Trophoblast cell (in vitro differentiated cells and primary cell): ENCODE results near the gene GNPAT.

Source experiments
- DNase-seq, 2 donors: peaks; one replicate each; pipeline ENCODE4 v3.0.0-alpha.2; 2016
- H2AFZ ChIP-seq: 2 replicates; pipeline ENCODE4 v1.6.1; 2013; ENCODE audit warnings: low read length, moderate library complexity, mild to moderate bottlenecking; ENCODE audit not compliant: insufficient read depth, poor library complexity
- H2AK5ac ChIP-seq: 2 replicates; pipeline ENCODE4 v1.6.1; 2013; ENCODE audit warnings: mild to moderate bottlenecking, low read length
- H2BK120ac ChIP-seq: 2 replicates; pipeline ENCODE4 v1.6.1; 2013; ENCODE audit warnings: low read length, mild to moderate bottlenecking, moderate library complexity; ENCODE audit not compliant: insufficient read depth, poor library complexity
- H2BK12ac ChIP-seq: 2 replicates; pipeline ENCODE4 v1.6.1; 2013; ENCODE audit warnings: mild to moderate bottlenecking, low read length, moderate library complexity
- H2BK5ac ChIP-seq: 2 replicates; pipeline ENCODE4 v1.6.1; 2013; ENCODE audit warnings: low read length, low read depth, moderate library complexity, mild to moderate bottlenecking; ENCODE audit not compliant: poor library complexity
- H3K14ac ChIP-seq: 2 replicates; pipeline ENCODE4 v1.6.1; 2013; ENCODE audit warnings: mild to moderate bottlenecking, low read length
- H3K18ac ChIP-seq: 2 replicates; pipeline ENCODE4 v1.6.1; 2013; ENCODE audit warnings: mild to moderate bottlenecking, low read length
- H3K23ac ChIP-seq: 2 replicates; pipeline ENCODE4 v1.6.1; 2013; ENCODE audit warnings: low read length
- H3K27ac ChIP-seq: 2 replicates; pipeline ENCODE4 v1.5.1; 2013; ENCODE audit warnings: low read depth, mild to moderate bottlenecking, inconsistent platforms, low read length, moderate library complexity
- H3K27me3 ChIP-seq: 2 replicates; pipeline ENCODE4 v1.6.1; 2013; ENCODE audit warnings: inconsistent platforms, mild to moderate bottlenecking, low read length, moderate library complexity; ENCODE audit not compliant: insufficient read depth
- H3K36me3 ChIP-seq, 2 experiments: 1 replicate in 1 of 2; 2 replicates in 1 of 2; pipeline ENCODE4 v1.6.1; 2013; ENCODE audit warnings: low read length in 2 of 2, mild to moderate bottlenecking in 2 of 2, moderate library complexity in 1 of 2; ENCODE audit not compliant: insufficient read depth in 2 of 2, control insufficient read depth in 1 of 2
- H3K4ac ChIP-seq: 2 replicates; pipeline ENCODE4 v1.6.1; 2013; ENCODE audit warnings: low read depth, mild to moderate bottlenecking, low read length, moderate library complexity
- H3K4me1 ChIP-seq, 2 experiments: 1 replicate in 1 of 2; 2 replicates in 1 of 2; pipeline ENCODE4 v1.6.1; 2013; ENCODE audit warnings: low read length in 2 of 2, mild to moderate bottlenecking in 2 of 2, moderate library complexity in 1 of 2; ENCODE audit not compliant: insufficient read depth in 2 of 2, control insufficient read depth in 1 of 2
- H3K4me2 ChIP-seq: 2 replicates; pipeline ENCODE4 v1.6.1; 2013; ENCODE audit warnings: inconsistent platforms, mild to moderate bottlenecking, low read length, moderate library complexity
- H3K4me3 ChIP-seq: 2 replicates; pipeline ENCODE4 v1.5.1; 2013; ENCODE audit warnings: mild to moderate bottlenecking, low read depth, low read length, inconsistent platforms
- H3K79me1 ChIP-seq: one replicate; pipeline ENCODE4 v1.6.1; 2013; ENCODE audit warnings: low read length
- H3K79me2 ChIP-seq: 2 replicates; pipeline ENCODE4 v1.6.1; 2013; ENCODE audit warnings: low read length, mild to moderate bottlenecking; ENCODE audit not compliant: control insufficient read depth, insufficient read depth, poor library complexity
- H3K9ac ChIP-seq: 2 replicates; pipeline ENCODE4 v1.6.1; 2013; ENCODE audit warnings: mild to moderate bottlenecking, low read length
- H3K9me3 ChIP-seq: 2 replicates; pipeline ENCODE4 v1.6.1; 2013; ENCODE audit warnings: low read depth, mild to moderate bottlenecking, control low read depth, inconsistent platforms, low read length; ENCODE audit not compliant: insufficient read depth
- H4K12ac ChIP-seq: 2 replicates; pipeline ENCODE4 v1.6.1; 2013; ENCODE audit warnings: low read depth, mild to moderate bottlenecking, low read length, moderate library complexity
- H4K8ac ChIP-seq: 2 replicates; pipeline ENCODE4 v1.6.1; 2013; ENCODE audit warnings: low read depth, mild to moderate bottlenecking, low read length, moderate library complexity
- H4K91ac ChIP-seq: one replicate; pipeline ENCODE4 v1.6.1; 2013; ENCODE audit warnings: low read depth, mild to moderate bottlenecking, low read length, moderate library complexity
- WGBS: extraction: QIAGEN DNeasy Blood & Tissue Kit; methylation state at CpG from one replicate; pipeline ENCODE4 v1.1.7; 2013; ENCODE audit warnings: missing lambda C conversion rate; ENCODE audit not compliant: insufficient read length, insufficient coverage; ENCODE audit errors: extremely low coverage; 5-methylcytosine and 5-hydroxymethylcytosine counted together

GNPAT gene

DNA sequence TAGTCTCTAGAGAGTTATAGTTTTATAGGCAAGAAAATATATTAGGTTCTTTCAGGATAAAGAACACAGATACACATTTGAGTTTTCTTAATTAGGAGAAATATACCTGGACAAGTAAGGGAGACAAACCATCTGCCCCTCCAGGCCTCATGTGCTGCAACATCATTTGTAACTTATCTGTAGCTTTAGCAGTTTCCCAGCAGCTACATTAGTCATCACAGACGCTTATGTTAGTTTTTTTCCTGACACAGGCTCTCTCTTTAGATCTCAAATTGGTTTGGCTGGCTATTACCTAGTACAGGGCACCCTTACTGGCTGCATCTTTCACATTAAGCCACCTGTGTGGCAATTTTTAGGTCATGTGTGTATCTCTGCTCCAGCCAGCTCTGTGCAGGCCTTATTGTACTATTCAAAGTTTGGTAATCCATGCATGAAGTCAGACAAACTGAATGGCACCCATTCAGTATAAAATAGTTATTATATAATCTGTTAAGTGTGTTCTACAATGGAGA, 25.9 kb downstream of the GNPAT start:
- Histone ChIP-seq H4K8ac (no peak overlapping the region), H3K23ac (no peak overlapping the region), H3K9ac (no peak overlapping the region), H3K79me2 (no peaks in the 10 kb centered on the region), H2BK5ac (no peak overlapping the region), H3K79me1 (no peaks in the 10 kb centered on the region), H3K4me2 (no peak overlapping the region), H3K9me3 (no peaks in the 10 kb centered on the region), H3K4ac (no peak overlapping the region), H3K14ac (no peak overlapping the region), H2BK12ac (no peak overlapping the region), H3K4me3 (no peak overlapping the region), H3K18ac (no peak overlapping the region), H2BK120ac (no peak overlapping the region), H4K91ac (no peak overlapping the region), H2AK5ac (no peak overlapping the region), H3K27me3 (no peaks in the 10 kb centered on the region), H4K12ac (no peak overlapping the region), H3K27ac (no peak overlapping the region), H2AFZ (no peak overlapping the region), H3K36me3 (peaks cover 10 to 21% of the 10 kb centered on the region in 2 experiments), H3K4me1 (no peaks in the 10 kb centered on the region)
- no CpG with 5 or more reads among the region's 1 CpG for WGBS
- DNase-seq: no peak

- WGBS: no CpG with 5 or more reads among the region's 3 CpGs
- Histone ChIP-seq H3K9ac (no peak overlapping the region), H3K36me3 (peaks cover 10 to 27% of the 10 kb centered on the region in 2 experiments)
Observed at GRCh38 chr1:231272173-231272572, 31.2 kb downstream of the GNPAT start.

DNA sequence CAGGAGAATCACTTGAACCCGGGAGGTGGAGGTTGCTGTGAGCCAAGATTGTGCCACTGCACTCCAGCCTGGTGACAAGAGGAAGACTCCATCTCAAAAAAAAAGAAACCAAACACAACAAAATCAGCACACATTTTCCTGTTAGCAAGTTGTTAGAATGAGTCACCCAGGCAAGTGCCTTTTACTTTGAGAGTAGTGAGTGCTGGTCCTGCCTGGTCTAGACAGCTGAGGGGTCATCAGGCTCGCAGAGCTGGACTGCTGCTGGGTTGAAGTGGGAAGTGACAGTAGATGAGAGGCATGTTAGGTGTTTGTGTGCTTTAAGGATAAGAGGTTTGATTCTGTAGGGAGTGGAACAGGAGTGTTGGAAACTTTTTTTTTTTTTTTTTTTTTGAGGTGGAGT, 31.9 kb downstream of the GNPAT start:
- H4K91ac ChIP-seq: no peak overlapping the region
- H4K12ac ChIP-seq: no peak overlapping the region
- H3K27me3 ChIP-seq: no peaks in the 10 kb centered on the region
- H3K27ac ChIP-seq: no peak overlapping the region
- H3K9ac ChIP-seq: no peak overlapping the region
- DNase-seq: peak; percentile 51 to 65
- H3K79me1 ChIP-seq: no peaks in the 10 kb centered on the region
- no CpG with 5 or more reads among the region's 2 CpGs for WGBS
- no peak overlapping the region for H3K14ac ChIP-seq
- no peak overlapping the region for H3K4me3 ChIP-seq
- no peak overlapping the region for H4K8ac ChIP-seq
- no peaks in the 10 kb centered on the region for H3K4me1 ChIP-seq
- H2BK12ac ChIP-seq: no peak overlapping the region
- no peak overlapping the region for H3K4me2 ChIP-seq
- no peak overlapping the region for H2BK5ac ChIP-seq
- H2BK120ac ChIP-seq: no peak overlapping the region
- no peak overlapping the region for H2AFZ ChIP-seq
- H3K79me2 ChIP-seq: no peaks in the 10 kb centered on the region
- H3K23ac ChIP-seq: no peak overlapping the region
- H3K4ac ChIP-seq: no peak overlapping the region
- no peaks in the 10 kb centered on the region for H3K9me3 ChIP-seq
- H3K18ac ChIP-seq: no peak overlapping the region
- peaks cover 9 to 26% of the 10 kb centered on the region in 2 experiments for H3K36me3 ChIP-seq
- H2AK5ac ChIP-seq: no peak overlapping the region

More at GRCh38 chr1:231272173-231272572, 31.2 kb downstream of the GNPAT start:
- Histone ChIP-seq H4K8ac (no peak overlapping the region), H3K27ac (no peak overlapping the region), H2AFZ (no peak overlapping the region), H3K9me3 (no peaks in the 10 kb centered on the region), H3K18ac (no peak overlapping the region), H3K4ac (no peak overlapping the region), H3K23ac (no peak overlapping the region), H3K4me1 (no peaks in the 10 kb centered on the region), H3K27me3 (no peaks in the 10 kb centered on the region), H4K12ac (no peak overlapping the region), H2BK5ac (no peak overlapping the region), H3K14ac (no peak overlapping the region), H2BK120ac (no peak overlapping the region), H4K91ac (no peak overlapping the region), H3K4me2 (no peak overlapping the region), H3K79me1 (no peaks in the 10 kb centered on the region), H2BK12ac (no peak overlapping the region), H3K79me2 (no peaks in the 10 kb centered on the region), H2AK5ac (no peak overlapping the region), H3K4me3 (no peak overlapping the region)
- DNase-seq: no peak

- Histone ChIP-seq H4K8ac (no peak overlapping the region), H3K9ac (no peak overlapping the region), H3K79me1 (no peaks in the 10 kb centered on the region), H3K4me1 (no peaks in the 10 kb centered on the region), H3K23ac (no peak overlapping the region), H2AK5ac (no peak overlapping the region), H4K91ac (no peak overlapping the region), H3K27me3 (no peaks in the 10 kb centered on the region), H3K27ac (no peak overlapping the region), H3K36me3 (peaks cover 1 to 18% of the 10 kb centered on the region in 2 experiments), H3K18ac (no peak overlapping the region), H3K9me3 (no peaks in the 10 kb centered on the region), H2BK120ac (no peak overlapping the region), H4K12ac (no peak overlapping the region), H2AFZ (no peak overlapping the region), H2BK12ac (no peak overlapping the region), H2BK5ac (no peak overlapping the region), H3K14ac (no peak overlapping the region), H3K79me2 (no peaks in the 10 kb centered on the region), H3K4ac (no peak overlapping the region), H3K4me2 (no peak overlapping the region), H3K4me3 (no peak overlapping the region)
- DNase-seq: peak; percentile 28 to 45
- WGBS: no CpG with 5 or more reads among the region's 8 CpGs
Observed at GRCh38 chr1:231274119-231274825, 33.3 kb downstream of the GNPAT start.
